ENCODE data around the gene SLC8A1. TPM values are rescaled to one million over a fixed set of nuclear protein-coding genes. Genes with fewer than 3 reads are reported as not detected.
A peak's percentile ranks its signal among the peaks of the same experiment; 100 is the strongest.

The SLC8A1 gene
- total RNA-seq, 4 donors from 2014 or later, result 22.8 to 65.5 (median 42.0) TPM

GRCh38 chr2:40355451-40355850, 96.4 kb downstream of the SLC8A1 start:
- no peaks in the 10 kb centered on the region for H3K27me3 ChIP-seq
- no peaks in the 10 kb centered on the region for H3K9me3 ChIP-seq
- intact Hi-C loops (cut with DNase I; ENCODE audit: low total_unique reads), result no loop called here
- in situ Hi-C loops (cut with MboI; ENCODE audit: low pct_ligation_motif_present in 1 of 4, low pct_unique_long_range_greater_than_20kb in 1 of 4, low sequenced_read_pairs in 3 of 4), result no loop called here
- H3K36me3 ChIP-seq, result no peaks in the 10 kb centered on the region
- TF ChIP-seq EP300 (IDR thresholded peaks at IDR 0.05; ENCODE audit: low read depth) (no peak), CTCF (IDR thresholded peaks at IDR 0.05) (no peak), POLR2A (IDR thresholded peaks at IDR 0.05) (no peak), POLR2AphosphoS5 (IDR thresholded peaks at IDR 0.05) (no peak)
- H3K27ac ChIP-seq, result no peak overlapping the region
- no peak for DNase-seq
- H3K4me3 ChIP-seq, result no peak overlapping the region
- peaks cover 0 to 8% (median 0%) of the 10 kb centered on the region in 4 donors for H3K4me1 ChIP-seq
- 80 to 93% methylated on average over 2 to 3 of the region's 3 CpGs for WGBS, 2 donors (ENCODE audit: low coverage in 1 of 2)

- WGBS, 2 donors (ENCODE audit: low coverage in 1 of 2), result 69% methylated on average over 5 of the region's 5 CpGs
- Histone ChIP-seq H3K4me1 (peaks cover 0 to 8% (median 0%) of the 10 kb centered on the region in 4 donors), H3K4me3 (no peak overlapping the region), H3K27ac (peak overlapping the region; percentile 22 to 70 (median 50)), H3K27me3 (no peaks in the 10 kb centered on the region), H3K9me3 (no peaks in the 10 kb centered on the region), H3K36me3 (no peaks in the 10 kb centered on the region)
- no peak for DNase-seq
- in situ Hi-C loops (cut with MboI; ENCODE audit: low pct_ligation_motif_present in 1 of 4, low pct_unique_long_range_greater_than_20kb in 1 of 4, low sequenced_read_pairs in 3 of 4), result no loop called here
- intact Hi-C loops (cut with DNase I; ENCODE audit: low total_unique reads), result no loop called here
- TF ChIP-seq CTCF (IDR thresholded peaks at IDR 0.05), result no peak
- TF ChIP-seq EP300 (IDR thresholded peaks at IDR 0.05; ENCODE audit: low read depth), result no peak
- TF ChIP-seq POLR2AphosphoS5 (IDR thresholded peaks at IDR 0.05), result no peak
These were observed 98.7 kb downstream of the SLC8A1 start for GRCh38 chr2:40353231-40353630.

GRCh38 chr2:40352703-40353099, 99.2 kb downstream of the SLC8A1 start:
- H3K9me3 ChIP-seq, result no peaks in the 10 kb centered on the region
- no peak for DNase-seq
- peaks cover 0 to 8% (median 0%) of the 10 kb centered on the region in 4 donors for H3K4me1 ChIP-seq
- peak overlapping the region; percentile 22 to 70 (median 50) for H3K27ac ChIP-seq
- 54 to 76% methylated on average over 6 to 7 of the region's 7 CpGs for WGBS, 2 donors (ENCODE audit: low coverage in 1 of 2)
- intact Hi-C loops (cut with DNase I; ENCODE audit: low total_unique reads), result no loop called here
- no peaks in the 10 kb centered on the region for H3K36me3 ChIP-seq
- in situ Hi-C loops (cut with MboI; ENCODE audit: low pct_ligation_motif_present in 1 of 4, low pct_unique_long_range_greater_than_20kb in 1 of 4, low sequenced_read_pairs in 3 of 4), result no loop called here
- H3K4me3 ChIP-seq, result no peak overlapping the region
- no peaks in the 10 kb centered on the region for H3K27me3 ChIP-seq
- TF ChIP-seq CTCF (IDR thresholded peaks at IDR 0.05) (no peak), POLR2A (IDR thresholded peaks at IDR 0.05) (no peak), EP300 (IDR thresholded peaks at IDR 0.05; ENCODE audit: low read depth) (no peak), POLR2AphosphoS5 (IDR thresholded peaks at IDR 0.05) (no peak)

- DNase-seq, result no peak
- Histone ChIP-seq H3K27ac (peak overlapping the region; percentile 22 to 70 (median 50)), H3K27me3 (no peaks in the 10 kb centered on the region), H3K9me3 (no peaks in the 10 kb centered on the region), H3K36me3 (no peaks in the 10 kb centered on the region), H3K4me3 (no peak overlapping the region), H3K4me1 (peaks cover 0 to 9% (median 0%) of the 10 kb centered on the region in 4 donors)
- intact Hi-C loops (cut with DNase I; ENCODE audit: low total_unique reads), result no loop called here
- in situ Hi-C loops (cut with MboI; ENCODE audit: low pct_ligation_motif_present in 1 of 4, low pct_unique_long_range_greater_than_20kb in 1 of 4, low sequenced_read_pairs in 3 of 4), result no loop called here
- WGBS, 2 donors (ENCODE audit: low coverage in 1 of 2), result 55 to 58% methylated on average over 4 of the region's 4 CpGs
- TF ChIP-seq POLR2A (IDR thresholded peaks at IDR 0.05) (no peak), POLR2AphosphoS5 (IDR thresholded peaks at IDR 0.05) (peak in 1 of 3 donors; percentile 8)
These were observed 99.7 kb downstream of the SLC8A1 start for GRCh38 chr2:40352041-40352702.
